Heart left ventricle (tissue), 16 donors: ENCODE data around the gene EEF1B2. TPM values are rescaled to one million over a fixed set of nuclear protein-coding genes. Genes with fewer than 3 reads are reported as not detected.
"Not testable (repeated sequence)": the region's sequence is repeated elsewhere in the genome, so short reads cannot be mapped to it uniquely, and the experiment has no call there.

ENCODE experiments used
- ATAC-seq, 4 donors: fragments of 200-7000 bp; cut with Tn5 transposase; one replicate each; pipeline ENCODE4 v1.9.1; 2020 to 2022; ENCODE audit warnings: moderate library complexity in 4 of 4, mild to moderate bottlenecking in 3 of 4, moderate number of reproducible peaks in 1 of 4
- DNase-seq, 5 donors: peaks; one replicate each; pipeline ENCODE4 v3.0.0-alpha.2; 2020
- H3K27ac ChIP-seq, 12 donors: fragments of 200-600 bp; sonication (generic) in 4 of 12; one replicate each; pipeline versions ENCODE4 v1.5.0 to v1.8.0; 2016 to 2022; ENCODE audit warnings: mild to moderate bottlenecking in 2 of 12
- H3K27me3 ChIP-seq, 9 donors: fragments of 200-600 bp; sonication (generic) in 2 of 9; one replicate each; pipeline versions ENCODE4 v1.5.1 to v1.8.0; 2016 to 2022; ENCODE audit warnings: mild to moderate bottlenecking in 3 of 9
- H3K36me3 ChIP-seq, 9 donors: fragments of 200-600 bp; sonication (generic) in 2 of 9; one replicate each; pipeline versions ENCODE4 v1.5.0 to v1.8.0; 2018 to 2022; ENCODE audit warnings: mild to moderate bottlenecking in 2 of 9
- H3K4me1 ChIP-seq, 12 donors: fragments of 200-600 bp; sonication (generic) in 4 of 12; one replicate each; pipeline versions ENCODE4 v1.5.0 to v1.8.0; 2016 to 2022; ENCODE audit warnings: mild to moderate bottlenecking in 3 of 12
- H3K4me3 ChIP-seq, 12 donors: fragments of 200-600 bp; sonication (generic) in 4 of 12; one replicate each; pipeline versions ENCODE4 v1.5.0 to v1.8.0; 2017 to 2022; ENCODE audit warnings: mild to moderate bottlenecking in 9 of 12, moderate library complexity in 4 of 12
- H3K9me3 ChIP-seq, 12 donors: fragments of 200-600 bp; sonication (generic) in 4 of 12; one replicate each; pipeline versions ENCODE4 v1.5.0 to v1.8.0; 2016 to 2022; ENCODE audit warnings: mild to moderate bottlenecking in 1 of 12
- POLR2A ChIP-seq, 2 donors: fragments of 450-650 bp; IDR thresholded peaks; one replicate each; pipeline ENCODE4 v1.6.1; 2017; ENCODE audit warnings: antibody characterized with exemption in 2 of 2, mild to moderate bottlenecking in 2 of 2, moderate library complexity in 2 of 2
- WGBS, 4 donors: extraction: QIAGEN DNeasy Blood & Tissue Kit in 2 of 4; methylation state at CpG; one replicate each; pipeline versions ENCODE4 v1.1.5 to v1.1.7; 2013 to 2018; 5-methylcytosine and 5-hydroxymethylcytosine counted together
- intact Hi-C, 10 donors: fragments of 100-400 bp; cut with DNase I; formaldehyde crosslinking; loops; one replicate each; pipeline versions ENCODE4 v1.11.1 to v1.14.2; 2022
- polyA plus RNA-seq, 2 donors: library from polyadenylated mRNA; stranded (reverse); fragments of 200-250 nt; gene quantifications; one replicate each; pipeline ENCODE4 v1.2.3, GENCODE V29; 2013
- total RNA-seq, 9 donors: library from RNA; depleted of rRNA in 2 of 9; stranded (reverse); fragments of >200 nt in 2 of 9; fragmentation: NEBNext Ultra II Directional in 3 of 9; extraction: Animal tissue kit (Norgen Biotek cat#: 25700) in 3 of 9; gene quantifications; one replicate each; pipeline versions ENCODE4 v1.1.0 to v1.2.4, GENCODE V29; 2016 to 2023
- TF ChIP-seq, protein P1 (sequence below), 12 donors: fragments of 200-600 bp; sonication (generic) in 4 of 12; IDR thresholded peaks; one replicate each; pipeline versions ENCODE4 v1.5.0 to v1.8.0; 2018 to 2022; ENCODE audit warnings: antibody characterized with exemption in 12 of 12, mild to moderate bottlenecking in 5 of 12
- donor health status: ischemic (EF 13 %, LVEDD 7.1; RV severe dilation, severe dysfunction).
- donor health status: healthy with polysubstance abuse.
- donor health status: DM: no; HTN: yes; CAD: no.
- donor health status: DM: no; HTN: no; CAD: no.
- donor health status: ischemic (EF 25% LVEDD 6.9; RV normal size, moderate dysfunction).
- donor health status: ischemic (EF 25% LVEDD 5.7; RV mildly dilated, moderate dysfunction).
- donor health status: healthy.
- donor health status: DM: yes; HTN: yes; CAD: no.
- donor health status: ischemic (EF 35%, LVEDD 5.7; RV mildly dilated, moderate dysfunction).
- donor health status: nonischemic (EF 11% LVEDD 7.7; RV severe dilation, severe dysfunction).
- donor health status: DM: yes; HTN: yes; CAD: no.
- donor health status: PGD.
- donor health status: ischemic (EF 29% LVEDD 5.4; RV normal size, mild dysfunction).
- donor health status: nonischemic (EF 23%, LVEDD 6.1; RV moderate dilation, normal function).

EEF1B2 gene
- total and polyA plus RNA-seq, 11 donors: 123 to 820 (median 244) TPM

DNA sequence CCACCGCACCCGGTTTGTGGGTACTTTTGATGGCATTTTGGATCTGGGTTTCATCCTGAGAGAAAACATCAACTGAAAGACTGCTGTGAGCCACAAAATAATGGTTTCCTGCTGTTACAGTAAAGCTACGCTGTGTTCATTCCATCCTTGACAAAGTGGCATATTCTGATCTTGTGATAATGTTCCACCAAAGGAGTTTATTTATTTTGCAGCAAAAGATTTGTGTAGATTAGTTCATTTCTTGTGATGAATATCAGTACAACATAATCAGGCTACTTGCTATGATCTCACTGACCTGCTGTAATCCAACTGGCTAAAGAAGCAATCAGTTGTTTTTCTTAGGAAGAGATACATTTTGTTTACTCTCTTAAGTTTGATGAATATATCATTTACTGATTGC, 45.0 kb downstream of the EEF1B2 start:
- intact Hi-C loops: no loop called here
- no peaks in the 10 kb centered on the region for H3K27me3 ChIP-seq
- 54 to 87% (median 61%) methylated on average over 3 of the region's 3 CpGs for WGBS, 4 donors
- no peak for ATAC-seq
- H3K27ac ChIP-seq: no peak overlapping the region
- no peak overlapping the region for H3K4me3 ChIP-seq
- no peaks in the 10 kb centered on the region for H3K36me3 ChIP-seq
- no peak for DNase-seq
- H3K9me3 ChIP-seq: no peaks in the 10 kb centered on the region
- no peaks in the 10 kb centered on the region for H3K4me1 ChIP-seq
- TF ChIP-seq, protein P1, sequence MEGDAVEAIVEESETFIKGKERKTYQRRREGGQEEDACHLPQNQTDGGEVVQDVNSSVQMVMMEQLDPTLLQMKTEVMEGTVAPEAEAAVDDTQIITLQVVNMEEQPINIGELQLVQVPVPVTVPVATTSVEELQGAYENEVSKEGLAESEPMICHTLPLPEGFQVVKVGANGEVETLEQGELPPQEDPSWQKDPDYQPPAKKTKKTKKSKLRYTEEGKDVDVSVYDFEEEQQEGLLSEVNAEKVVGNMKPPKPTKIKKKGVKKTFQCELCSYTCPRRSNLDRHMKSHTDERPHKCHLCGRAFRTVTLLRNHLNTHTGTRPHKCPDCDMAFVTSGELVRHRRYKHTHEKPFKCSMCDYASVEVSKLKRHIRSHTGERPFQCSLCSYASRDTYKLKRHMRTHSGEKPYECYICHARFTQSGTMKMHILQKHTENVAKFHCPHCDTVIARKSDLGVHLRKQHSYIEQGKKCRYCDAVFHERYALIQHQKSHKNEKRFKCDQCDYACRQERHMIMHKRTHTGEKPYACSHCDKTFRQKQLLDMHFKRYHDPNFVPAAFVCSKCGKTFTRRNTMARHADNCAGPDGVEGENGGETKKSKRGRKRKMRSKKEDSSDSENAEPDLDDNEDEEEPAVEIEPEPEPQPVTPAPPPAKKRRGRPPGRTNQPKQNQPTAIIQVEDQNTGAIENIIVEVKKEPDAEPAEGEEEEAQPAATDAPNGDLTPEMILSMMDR (IDR thresholded peaks at IDR 0.05): no peak
- TF ChIP-seq POLR2A (IDR thresholded peaks at IDR 0.05): no peak

DNA sequence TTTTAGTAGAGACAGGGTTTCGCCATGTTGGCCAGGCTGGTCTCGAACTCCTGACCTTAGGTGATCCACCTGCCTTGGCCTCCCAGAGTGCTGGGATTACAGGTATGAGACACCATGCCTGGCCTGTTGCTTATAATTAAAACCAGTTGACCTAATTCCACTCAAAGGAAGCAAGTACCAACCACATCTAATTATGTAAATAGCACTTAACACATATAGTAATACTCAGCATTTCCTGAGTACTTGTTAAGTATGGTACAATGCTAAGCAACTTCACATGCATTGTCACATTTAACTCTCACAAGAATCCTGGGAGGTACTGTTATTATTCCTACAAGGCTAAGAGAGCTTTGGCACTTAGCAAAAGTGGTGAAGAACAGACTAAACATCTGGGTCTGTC, 47.6 kb downstream of the EEF1B2 start:
- H3K27me3 ChIP-seq, DNase-seq, H3K4me1 ChIP-seq, H3K36me3 ChIP-seq, ATAC-seq, H3K9me3 ChIP-seq, intact Hi-C loops, H3K4me3 ChIP-seq, H3K27ac ChIP-seq: not testable (repeated sequence)
- WGBS, 4 donors: 92 to 97% (median 96%) methylated on average over 2 of the region's 2 CpGs

DNA sequence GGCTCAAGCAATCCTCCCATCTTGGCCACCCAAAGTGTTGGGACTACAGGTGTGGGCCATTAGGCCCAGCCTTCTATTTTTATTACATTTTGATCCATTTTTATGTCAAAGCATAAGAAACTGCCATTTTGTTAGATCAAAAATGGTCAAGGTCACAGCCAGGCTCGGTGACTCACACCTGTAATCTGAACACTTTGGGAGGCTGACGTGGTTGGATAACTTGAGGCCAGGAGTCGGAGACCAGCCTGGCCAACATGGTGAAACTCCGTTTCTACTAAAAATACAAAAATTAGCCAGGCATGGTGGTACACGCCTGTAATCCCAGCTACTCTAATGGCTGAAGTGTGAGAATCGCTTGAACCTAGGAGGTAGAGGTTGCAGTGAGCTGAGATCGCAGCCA, 49.2 kb downstream of the EEF1B2 start:
- intact Hi-C loops: no loop called here
- 92 to 97% (median 93%) methylated on average over 7 of the region's 7 CpGs for WGBS, 4 donors
- no peak overlapping the region for H3K4me3 ChIP-seq
- H3K27me3 ChIP-seq: no peaks in the 10 kb centered on the region
- H3K36me3 ChIP-seq: no peaks in the 10 kb centered on the region
- ATAC-seq (no peak), DNase-seq (no peak)
- no peak overlapping the region for H3K27ac ChIP-seq
- no peaks in the 10 kb centered on the region for H3K9me3 ChIP-seq
- H3K4me1 ChIP-seq: peaks cover 0 to 5% (median 0%) of the 10 kb centered on the region in 12 donors
- TF ChIP-seq POLR2A (IDR thresholded peaks at IDR 0.05): no peak
- TF ChIP-seq, protein P1 (IDR thresholded peaks at IDR 0.05): no peak

DNA sequence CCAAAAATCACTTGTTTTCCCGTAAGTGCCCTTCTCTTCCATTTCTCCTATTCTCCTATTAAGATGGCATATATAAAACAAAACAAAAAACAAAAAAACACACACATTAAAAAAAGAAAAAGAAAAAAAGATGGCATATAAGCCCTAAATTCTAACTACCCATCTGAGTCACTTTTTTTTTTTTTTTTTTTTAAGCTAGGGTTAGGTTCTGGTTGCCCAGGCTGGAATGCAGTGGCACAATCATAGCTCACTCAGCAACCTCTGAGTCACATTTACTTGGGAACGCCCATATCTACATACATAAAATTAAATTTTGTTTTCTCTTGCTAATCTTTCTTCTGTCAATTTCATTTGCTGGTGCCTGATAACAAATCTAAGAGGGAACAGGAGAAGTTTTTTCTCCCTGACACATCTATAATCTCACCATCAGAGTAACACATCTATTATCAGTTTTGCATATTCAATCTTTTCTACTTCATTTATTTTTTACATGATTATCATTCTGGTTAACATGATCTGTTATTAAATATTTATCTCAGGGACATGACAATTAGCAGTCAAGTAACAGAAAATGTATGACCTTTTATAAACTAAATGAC, 52.1 kb downstream of the EEF1B2 start:
- Histone ChIP-seq H3K9me3 (no peaks in the 10 kb centered on the region), H3K27ac (no peak overlapping the region), H3K36me3 (no peaks in the 10 kb centered on the region), H3K4me1 (peaks cover 0 to 5% (median 0%) of the 10 kb centered on the region in 12 donors), H3K27me3 (peaks cover 0 to 4% (median 0%) of the 10 kb centered on the region in 9 donors), H3K4me3 (peak overlapping the region in 2 of 12 donors; percentile 30 to 38)
- TF ChIP-seq POLR2A (IDR thresholded peaks at IDR 0.05): no peak
- TF ChIP-seq, protein P1 (IDR thresholded peaks at IDR 0.05): no peak
- WGBS, 4 donors: 75 to 80% (median 76%) methylated on average over 2 of the region's 2 CpGs
- ATAC-seq (no peak), DNase-seq (no peak)
- intact Hi-C loops: no loop called here

Other genes with a start within 250 kb of the EEF1B2 start
- 10 to 100 TPM; 11.2 to 21.7 (median 15.5) TPM for gene INO80D, start 73.7 kb upstream of the EEF1B2 start, total RNA-seq
- 1 to 10 TPM; 2.9 TPM for gene INO80D, start 73.7 kb upstream of the EEF1B2 start, polyA plus RNA-seq
- gene NDUFS1, start 451 bp upstream of the EEF1B2 start, total RNA-seq: 100 to 1,000 TPM; 302 to 804 (median 536) TPM
- 100 to 1,000 TPM in 1 of 2 donors, 10 to 100 TPM in 1; 97.0 to 168 TPM for gene NDUFS1, start 451 bp upstream of the EEF1B2 start, polyA plus RNA-seq
- gene ZDBF2, start 114.8 kb downstream of the EEF1B2 start, total RNA-seq: 10 to 100 TPM in 5 of 9 donors, 1 to 10 TPM in 4; 4.7 to 14.8 (median 10.2) TPM
- gene ZDBF2, start 114.8 kb downstream of the EEF1B2 start, polyA plus RNA-seq: 1 to 10 TPM; 1.2 to 1.7 TPM